ENCODE results near the gene CPN2.

Gene CPN2

DNA sequence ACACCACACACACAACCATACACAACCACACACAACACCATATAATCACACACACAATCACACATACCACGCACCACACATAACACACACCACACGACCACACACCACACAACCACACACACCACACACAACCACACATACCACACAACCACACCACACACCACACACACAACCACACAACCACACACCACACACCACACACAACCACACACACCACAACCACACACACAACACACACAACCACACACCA is 24.2 kb downstream of the CPN2 start:
- no peak for DNase-seq

DNA sequence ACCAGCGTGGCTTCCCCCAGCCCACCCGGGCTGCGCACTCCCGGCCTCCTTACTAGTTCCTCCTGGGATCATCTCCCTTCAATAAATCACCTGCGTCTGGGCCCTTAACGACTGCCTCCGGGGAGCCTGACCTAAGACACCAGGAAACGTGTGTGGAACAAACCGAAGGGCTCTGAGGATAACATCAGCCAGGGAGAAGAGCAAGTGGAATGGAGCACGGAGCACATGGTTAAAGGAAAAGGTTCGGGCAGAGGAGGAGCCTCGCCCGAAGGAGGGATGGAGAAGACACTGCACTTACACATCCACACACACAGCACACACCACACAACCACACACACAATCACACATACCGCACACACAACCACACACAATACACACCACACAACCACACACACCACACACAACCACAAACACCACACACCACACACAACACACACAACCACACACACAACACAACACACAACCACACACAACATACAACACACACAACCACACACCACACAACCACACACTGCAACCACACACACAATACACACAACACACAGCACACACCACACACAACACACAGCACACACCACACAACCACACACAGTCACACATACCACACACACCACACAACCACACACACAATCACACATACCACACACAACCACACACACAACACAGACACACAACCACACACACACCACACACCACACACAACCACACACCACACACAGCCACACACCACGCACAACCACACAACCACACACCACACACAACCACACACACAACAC is 24.7 kb downstream of the CPN2 start:
- DNase-seq = no peak

DNA sequence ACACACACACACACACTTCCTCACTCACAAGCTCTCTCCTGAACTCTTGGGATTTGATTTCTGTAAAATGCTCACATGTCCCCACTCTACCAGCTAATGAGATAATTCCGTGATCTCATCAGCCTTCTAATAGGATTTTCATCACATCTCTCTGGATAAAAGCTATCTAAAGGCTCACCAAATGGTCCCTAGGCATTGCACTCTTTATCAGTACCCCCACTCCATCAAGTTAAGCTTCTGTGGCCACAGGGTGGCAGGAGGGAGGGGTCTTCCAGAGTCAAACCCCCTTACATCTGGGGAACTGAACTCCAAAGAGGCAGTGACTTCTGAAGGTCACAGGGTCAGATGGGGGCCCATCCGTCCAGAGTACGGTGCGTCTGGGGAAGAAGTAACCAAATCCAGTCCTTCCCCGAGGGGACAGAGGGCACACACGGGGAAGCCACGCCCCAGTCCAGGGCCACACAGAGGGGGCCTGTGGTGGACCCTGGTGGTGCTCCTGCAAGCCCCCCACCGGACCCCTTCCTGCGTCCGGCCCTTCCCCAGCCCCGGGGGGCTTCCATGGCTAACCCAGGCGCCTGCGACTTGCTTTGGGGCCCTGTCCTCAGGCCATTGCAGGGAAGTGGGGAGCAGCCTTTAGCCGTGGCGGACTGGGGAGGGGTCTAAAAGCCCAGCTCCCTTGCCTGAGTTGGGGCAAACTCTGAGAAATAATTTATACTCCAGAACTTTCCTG is 25.5 kb downstream of the CPN2 start:
- DNase-seq = no peak

DNA sequence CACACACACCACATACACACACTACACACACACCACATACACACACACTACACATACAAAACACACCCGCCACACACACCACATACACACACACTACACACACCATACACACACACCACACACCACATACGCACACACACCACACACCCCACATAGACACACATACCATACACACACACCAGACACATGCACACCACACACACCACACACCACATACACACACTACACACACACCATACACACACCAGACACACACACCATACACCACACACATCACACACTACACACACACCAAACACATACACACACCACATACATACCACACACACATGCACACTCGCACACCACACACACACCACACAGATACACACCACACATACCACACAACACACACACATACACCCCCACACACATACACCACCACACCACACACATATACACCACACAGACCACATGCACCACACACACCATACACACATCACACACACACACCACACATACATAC is 26.3 kb downstream of the CPN2 start:
- no peak for DNase-seq

DNA sequence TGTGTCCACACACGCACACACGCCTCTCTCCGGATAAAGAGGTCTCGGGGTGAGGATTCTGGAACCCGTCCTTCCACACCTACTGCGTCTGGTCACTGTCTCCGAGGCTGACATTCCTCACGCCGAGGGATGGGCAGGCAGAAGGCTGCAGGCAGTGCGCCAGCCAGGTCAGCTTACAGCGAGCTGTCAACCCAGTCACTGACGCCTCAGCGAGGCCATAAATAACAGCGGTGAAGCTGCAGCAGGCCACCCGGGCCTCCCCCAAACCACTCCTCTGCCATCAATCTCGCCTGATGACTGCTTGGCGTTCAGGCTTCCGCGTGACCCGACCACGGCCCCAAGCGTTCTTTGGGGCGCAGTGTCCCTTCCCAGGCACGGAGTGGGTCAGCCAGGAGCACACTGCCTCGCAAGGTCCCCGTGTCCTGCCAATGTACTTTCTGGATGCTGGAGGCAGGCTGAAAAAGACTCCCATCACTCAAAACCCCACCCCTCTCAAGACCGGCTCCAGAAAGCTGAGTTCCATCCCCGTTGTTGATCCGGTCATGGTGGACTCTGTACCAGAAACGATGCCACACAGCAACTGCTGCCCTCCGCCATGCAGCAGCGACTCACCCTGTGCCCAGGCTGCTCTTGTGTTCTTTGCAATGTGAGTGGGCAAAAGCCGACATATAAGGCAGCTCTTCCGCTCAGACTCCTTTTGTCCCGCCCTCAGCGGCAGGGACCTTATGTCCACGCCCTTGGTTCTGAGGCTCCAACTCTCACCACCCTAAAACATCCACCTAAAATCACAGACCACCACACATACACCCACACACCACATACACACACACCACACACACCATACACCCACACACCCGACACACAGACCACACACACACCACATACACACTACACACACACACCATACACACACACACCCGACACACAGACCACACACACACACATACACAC is 27.1 kb downstream of the CPN2 start:
- DNase-seq = no peak

DNA sequence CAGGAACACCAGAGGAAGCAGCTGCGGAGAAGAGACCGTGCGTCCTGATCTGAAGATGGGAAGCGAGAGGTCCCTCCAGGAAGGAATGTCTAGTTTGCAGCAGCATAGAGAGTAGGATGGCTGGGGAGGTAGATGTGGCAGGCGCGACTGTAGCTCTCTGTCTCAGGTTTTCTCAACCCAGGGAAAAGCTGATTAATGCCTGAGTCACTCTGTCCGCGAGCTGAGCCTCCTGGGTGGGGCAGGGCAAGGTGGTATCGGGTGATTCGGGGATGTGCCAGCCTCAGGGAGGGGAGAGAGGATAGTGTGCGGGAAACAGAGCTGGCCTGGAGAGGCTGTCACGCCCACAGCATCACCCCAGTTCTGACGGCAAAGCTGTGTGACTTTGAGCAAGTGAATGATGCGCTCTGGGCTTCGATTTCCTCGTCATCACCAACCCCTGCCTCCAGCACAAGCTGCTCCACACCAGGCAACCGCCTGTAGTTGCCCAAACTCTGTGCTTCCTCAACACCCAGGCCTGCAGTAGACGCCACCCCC is 28.4 kb downstream of the CPN2 start:
- no peak for DNase-seq

DNA sequence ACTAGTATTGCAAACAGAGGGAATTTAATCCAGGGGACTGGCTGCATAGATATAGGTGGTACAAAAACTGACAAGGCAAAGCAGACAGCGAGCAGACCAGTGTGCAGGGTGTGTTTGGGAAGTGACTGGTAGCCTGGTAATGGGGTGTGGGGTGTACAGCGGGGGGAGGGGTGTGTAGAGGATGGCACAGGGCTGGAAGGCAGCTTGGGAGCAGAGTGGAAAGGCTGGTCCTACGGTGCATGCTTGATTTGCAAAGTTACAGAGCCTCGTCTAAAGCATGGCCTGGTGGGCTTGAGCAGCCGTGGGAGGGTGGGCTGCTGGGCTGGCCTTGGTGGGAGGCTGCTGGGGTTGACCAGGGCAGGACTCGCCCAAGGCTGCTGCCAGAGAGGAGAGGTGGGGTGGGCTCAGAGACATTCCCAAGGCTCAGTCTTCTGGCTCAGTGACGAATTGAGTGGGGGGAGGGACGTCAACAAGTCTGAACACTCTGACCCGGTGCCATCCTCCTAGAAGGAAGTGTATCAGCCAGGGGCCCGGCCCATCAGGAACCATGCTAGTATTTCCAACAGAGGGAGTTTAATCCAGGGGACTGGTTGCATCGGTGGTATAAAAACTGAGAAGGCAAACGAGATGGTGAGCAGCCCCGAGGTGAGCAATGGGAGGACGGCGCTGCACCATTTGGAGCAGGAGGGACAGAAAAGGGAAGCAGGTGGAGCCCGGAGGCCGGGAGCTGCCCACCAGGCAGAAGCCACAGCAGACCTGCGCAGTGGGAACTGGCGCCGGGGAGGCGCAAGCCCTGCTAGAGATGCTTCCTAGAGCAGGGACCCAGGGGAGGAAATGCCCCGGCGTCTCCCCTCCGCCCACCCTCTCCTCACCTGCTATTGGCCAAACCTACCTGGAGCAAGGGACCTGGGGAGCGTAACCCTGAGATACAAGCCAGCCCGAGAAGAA is 29.2 kb downstream of the CPN2 start:
- no peak for DNase-seq

DNA sequence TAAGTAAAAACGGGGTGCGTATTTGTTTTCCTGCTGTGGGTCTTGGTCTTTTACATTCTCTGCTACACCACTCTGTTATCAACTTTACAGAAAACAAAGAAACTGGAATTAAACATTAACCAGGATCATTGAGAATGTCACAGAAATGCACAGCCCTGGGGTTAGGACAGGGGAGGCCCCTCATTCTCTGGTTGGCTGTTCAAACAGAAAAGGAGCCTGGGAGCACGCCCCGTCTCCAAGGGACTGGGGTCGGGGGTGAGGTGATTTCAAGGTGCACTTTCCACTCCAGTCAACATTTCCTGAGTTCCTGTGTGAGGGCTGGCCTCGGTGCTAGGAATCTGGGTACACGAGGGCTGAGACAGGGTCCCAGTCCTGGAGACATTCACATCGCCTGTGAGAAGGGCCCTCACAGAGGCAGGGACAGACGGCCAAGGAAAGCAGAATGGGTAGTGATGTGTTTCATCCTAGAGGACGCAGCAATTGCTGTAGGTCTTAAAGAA is 30.3 kb downstream of the CPN2 start:
- no peak for DNase-seq

DNA sequence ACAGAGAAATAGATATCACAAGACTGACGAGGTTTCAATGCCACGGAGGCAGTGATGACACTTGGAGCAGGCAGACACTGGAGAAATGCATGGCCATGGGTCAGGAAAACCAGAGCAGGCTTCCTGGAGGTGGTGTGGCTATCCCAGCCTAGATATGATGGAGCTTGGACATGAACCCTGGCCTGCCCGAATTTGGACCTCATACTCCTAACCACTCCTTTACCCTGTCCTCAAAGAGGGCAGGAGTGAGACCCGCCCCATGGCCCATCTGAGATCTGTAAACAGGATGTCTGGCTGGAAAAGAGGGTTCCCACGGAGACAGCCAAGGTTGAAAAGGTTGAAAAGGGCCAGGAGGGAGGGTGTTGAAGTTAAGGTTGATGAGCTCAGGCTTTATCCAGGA is 31.0 kb downstream of the CPN2 start:
- DNase-seq = no peak

DNA sequence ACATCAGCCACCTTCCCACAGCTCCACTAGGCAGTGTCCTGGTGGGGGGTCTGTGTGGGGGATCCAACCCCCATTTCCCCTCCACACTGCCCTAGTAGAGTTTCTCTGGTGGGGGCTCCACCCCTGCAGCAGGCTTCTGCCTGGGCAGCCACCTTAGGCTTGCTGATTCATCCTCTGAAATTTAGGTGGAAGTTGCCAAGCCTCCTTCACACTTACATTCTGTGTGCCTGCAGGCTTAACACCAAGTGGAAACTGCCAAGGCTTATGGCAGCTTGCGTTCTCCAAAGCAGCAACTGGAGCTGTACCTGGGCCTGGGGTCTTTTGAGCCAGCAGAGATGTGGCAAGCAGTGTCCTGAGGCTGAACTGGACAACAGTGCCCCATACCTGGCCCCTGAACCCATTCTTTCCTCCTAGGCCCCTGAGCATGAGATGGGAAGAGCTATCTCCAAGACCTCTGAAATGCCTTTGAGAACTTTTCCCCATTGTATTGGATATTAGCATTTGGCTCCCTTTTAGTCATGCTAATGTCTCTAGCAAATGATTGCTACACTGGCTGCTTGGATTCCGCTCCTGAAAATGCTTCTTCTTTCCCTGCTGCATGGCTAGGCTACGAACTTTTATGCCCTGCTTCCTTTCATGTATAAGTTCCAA is 32.5 kb downstream of the CPN2 start:
- no peak for DNase-seq

DNA sequence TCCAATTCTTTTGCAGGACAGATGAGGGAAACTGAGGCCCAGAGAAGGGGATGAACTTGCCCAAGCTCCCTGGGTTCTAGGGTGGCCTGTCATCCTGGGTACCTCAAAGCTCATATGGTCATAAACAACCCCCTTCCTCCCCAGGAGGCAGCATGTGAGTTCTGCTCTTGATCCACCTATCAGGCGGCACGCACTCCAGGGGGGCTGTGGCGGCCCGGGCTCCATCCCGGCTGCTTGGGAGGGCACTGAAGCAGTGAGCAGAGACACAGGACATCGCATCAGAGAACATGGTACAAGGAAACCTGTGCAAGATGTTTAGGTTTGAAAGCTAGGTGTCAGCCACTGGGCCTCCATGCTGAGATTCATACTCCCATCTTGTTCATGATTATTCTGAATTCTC is 34.2 kb downstream of the CPN2 start:
- no peak for DNase-seq

DNA sequence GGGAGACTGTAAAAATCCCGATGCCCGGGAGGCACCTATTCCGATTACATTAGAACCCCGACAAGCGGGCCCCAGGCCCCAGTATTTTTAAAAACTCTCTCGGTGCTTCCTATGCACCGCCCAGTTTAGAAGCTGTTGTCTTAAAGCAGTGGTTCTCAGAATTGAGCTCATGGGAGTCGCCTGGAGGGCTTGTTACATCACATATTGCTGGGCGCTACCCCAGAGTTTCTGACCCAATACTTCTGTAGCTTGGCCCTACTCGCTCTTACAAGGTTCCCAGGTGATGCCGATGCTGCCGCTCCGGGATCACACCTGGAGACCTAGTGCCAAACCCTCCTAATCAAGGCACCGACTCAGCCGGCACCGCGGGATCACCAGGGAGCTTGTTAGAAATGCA is 35.2 kb downstream of the CPN2 start:
- DNase-seq = no peak

DNA sequence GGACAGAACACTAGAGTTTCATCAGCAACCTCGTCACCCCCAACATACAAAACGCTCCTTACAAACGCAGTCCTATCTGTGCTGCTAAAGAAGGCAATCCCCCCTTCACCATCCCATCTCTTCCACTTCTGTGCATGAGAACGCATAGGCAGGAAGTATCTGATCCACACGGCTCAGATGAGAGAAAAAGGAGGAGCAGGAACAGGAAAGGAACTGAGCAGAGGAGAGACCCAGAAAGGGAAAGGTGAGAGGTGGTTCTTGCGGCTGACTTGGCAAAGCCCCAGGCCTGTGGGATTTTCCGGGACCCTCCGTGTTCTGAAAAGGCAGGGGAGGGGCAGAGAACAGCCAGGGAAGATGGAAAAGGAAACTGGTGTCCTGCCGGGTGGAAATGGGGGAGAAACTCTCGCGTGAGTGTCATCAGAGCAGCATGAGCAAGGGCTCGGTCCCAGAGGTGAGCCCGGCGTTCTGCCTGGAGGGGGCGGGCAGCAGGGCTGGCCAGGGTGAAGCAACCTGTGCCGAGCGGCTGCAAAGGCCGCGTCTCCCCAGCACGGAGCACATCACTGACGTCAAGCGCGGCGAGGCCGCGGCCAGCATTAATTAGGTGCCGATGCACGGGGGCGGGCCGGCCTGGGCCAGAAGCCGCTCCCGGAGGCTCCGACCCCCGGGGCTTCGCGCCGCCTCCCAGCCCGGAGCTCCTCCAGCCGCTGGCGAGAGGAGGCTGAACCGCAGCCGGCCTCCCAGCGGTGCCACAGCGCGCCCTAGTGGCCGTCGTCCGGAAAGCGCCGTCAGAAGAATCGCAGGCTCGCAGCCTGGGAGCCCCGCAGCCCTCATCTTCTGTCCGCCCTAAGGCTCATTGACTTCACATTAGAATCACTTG is 35.8 kb downstream of the CPN2 start:
- peak; percentile 69 to 81 (median 72) for DNase-seq

DNA sequence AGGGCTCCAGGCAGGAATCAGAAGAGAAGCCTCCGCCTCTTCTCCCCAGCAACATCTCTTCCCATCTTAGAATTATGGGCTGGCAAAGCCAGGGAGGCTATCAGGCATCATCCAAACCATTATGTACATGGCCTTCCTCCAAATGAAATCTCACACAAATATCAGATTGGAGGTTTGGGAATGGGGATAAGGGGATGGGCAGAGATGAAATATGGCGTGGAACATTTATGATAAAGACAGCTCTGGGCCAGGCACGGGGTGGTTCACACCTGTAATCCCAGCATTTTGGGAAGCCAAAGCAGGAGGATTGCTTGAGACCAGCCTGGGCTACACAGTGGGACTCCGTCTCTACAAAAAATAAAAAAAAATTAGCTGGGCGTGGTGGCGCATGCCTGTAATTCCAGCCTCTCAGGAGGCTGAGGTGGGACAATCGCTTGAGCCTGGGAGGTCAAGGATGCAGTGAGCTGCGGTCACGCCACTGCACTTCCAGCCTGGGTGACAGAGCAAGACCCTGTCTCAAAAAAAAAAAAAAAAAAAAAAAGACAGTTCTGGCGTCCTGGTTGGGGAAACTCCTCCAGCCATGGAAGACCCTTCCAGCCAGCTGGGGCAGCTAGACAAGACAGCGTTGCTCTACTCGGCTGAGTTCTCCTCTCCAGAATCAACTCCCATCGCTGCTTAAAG is 36.6 kb downstream of the CPN2 start:
- DNase-seq = no peak

DNA sequence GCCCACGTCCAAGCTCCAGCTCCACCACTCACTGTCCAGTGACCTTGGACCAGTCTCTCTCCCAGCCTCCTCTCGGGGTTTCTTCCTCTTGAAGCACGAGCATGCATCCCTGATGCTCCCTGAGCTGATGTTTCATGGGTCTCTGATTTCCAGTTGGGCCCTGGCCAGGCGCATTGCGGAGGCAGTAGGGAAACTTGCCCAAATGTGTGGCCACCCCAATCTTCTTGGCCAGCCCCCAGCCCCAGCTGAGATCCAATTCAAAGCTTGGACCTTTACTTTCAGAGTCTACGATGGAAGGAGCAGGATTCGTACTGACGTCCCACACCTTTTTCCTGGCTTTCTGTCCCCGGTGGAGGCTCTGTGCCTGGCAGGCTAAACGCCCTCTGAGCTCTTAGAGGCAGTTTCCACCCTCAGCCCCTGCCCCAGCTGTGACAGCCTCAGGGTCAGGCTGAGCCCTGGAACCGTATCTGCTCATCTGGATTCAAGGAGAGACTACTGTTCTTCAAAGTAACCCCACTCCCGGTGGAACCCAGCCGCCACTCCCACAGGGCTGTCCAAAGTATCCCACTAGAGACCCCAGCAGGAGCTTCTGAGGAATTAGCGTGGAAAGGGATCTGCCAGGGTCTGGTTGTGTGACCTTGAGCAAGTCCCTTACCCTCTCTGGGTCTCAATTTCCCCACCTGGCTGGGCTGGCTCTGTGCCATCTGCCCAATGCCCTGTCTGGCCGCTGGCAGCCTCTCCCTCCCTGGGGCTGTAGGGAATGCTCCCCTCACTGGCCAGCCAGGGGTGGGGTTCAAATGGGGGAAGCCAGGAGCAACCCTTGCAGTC is 37.4 kb downstream of the CPN2 start:
- no peak for DNase-seq

DNA sequence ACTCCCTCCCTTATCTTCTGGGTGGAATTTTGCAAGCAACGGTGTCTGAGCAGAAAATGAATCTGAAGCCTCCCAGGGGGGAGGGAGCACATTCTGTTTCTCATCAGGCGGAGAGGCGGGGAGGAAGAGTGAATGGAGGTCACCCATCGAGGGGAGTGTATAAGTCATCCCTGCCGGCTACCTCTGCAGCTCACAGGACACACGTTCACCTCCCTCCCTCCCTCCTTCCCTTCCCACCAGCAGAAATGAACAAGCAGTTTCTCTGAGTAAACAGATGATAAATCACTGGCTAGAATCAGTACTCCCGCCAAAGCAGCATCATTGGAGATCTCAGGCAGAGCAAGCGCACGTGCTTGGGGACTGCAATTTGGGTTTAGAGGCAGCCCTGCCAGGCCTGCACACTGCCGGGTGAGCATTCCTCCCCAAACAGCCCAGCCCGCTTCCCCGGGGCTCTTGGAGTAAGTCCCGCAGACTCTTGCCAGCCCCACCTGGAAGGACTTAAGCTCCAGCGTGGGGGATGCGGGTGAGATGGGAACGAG is 38.3 kb downstream of the CPN2 start:
- DNase-seq = no peak

DNA sequence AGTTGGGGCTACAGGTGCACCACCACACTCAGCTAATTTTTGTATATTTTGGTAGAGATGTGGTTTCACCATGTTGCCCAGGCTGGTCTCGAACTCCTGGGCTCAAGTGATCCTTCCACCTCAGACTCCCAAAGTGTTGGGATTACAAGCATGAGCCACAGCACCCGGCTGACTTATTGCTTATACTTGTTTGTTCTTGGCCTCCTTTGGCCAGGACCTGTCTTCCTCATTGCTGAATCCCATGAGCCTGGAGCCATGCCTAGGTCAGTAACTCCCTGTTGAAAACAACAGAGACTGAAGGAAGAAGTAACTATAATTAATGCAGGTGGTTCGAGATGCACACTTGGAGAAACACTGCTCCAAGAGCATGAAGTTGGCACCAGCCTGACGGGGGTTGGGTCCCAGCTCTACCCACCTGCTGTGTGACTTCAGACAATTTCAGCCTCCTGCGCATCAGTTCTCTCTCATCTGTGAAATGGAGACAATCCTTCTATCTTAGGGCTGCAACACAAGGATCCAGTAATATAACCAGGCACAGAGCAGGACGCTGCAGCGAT is 38.9 kb downstream of the CPN2 start:
- DNase-seq = no peak

DNA sequence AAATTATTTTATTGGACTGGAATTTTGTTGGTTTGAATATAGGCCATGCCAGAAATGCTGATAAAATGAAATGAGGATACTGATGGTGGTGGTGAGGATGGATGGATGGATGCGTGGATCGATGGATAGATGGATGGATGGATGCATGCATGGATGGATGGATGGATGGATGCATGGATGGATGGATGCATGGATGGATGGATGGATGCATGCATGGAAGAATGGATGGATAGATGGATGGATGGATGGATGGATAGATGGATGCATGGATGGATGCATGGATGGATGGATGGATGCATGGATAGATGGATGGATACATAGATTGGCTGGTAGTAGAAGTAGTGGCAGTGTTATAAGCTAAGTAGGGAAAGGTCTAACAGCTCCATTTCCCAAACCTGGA is 40.1 kb downstream of the CPN2 start:
- no peak for DNase-seq
